OCI-LY1 (cell line): Measurements from ENCODE around the gene ZNF747.

Experiments
- CTCF ChIP-seq: fragments of 200-600 bp; sonication (generic), shearing (Covaris generic); IDR thresholded peaks from 2 replicates; pipeline ENCODE4 v1.5.1; 2017; ENCODE audit warnings: mild to moderate bottlenecking, antibody characterized with exemption, low read length, moderate library complexity, mixed read lengths
- EZH2 ChIP-seq: fragments of 200-600 bp; sonication (generic), shearing (Covaris generic); IDR thresholded peaks from 2 replicates; pipeline ENCODE4 v1.8.0; 2017; ENCODE audit warnings: borderline replicate concordance, mixed run types, mild to moderate bottlenecking, antibody characterized with exemption, low read length, moderate library complexity, mixed read lengths

DNA sequence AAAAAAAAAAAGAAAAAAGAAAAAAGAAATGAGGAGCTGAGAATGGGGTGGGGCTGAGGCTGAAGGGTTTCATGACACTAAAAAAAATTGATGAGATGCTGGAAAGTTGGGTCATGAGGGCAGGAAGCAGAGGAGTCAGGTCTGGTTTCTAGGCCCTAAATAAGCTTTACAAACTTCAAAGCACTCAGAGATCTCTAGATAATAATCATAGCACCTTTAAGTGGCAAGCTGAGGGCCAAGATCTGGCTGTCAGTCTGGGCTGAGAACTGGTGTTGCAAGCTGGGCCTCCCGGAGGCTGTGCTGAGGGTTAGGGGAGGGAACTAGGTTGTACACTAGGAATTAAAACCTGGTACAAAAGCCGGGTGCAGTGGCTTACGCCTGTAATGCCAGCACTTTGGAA, 17.1 kb upstream of the ZNF747 start:
- TF ChIP-seq CTCF (no peak), EZH2 (no peak)
